IPS DF 6.9 (cell line): ENCODE measurements around the gene PODXL2.

Experiments used
- DNase-seq: peaks from one replicate; pipeline ENCODE4 v3.0.0-alpha.2; 2013; ENCODE audit warnings: low read depth, low spot score
- H3K27ac ChIP-seq: one replicate; pipeline ENCODE4 v1.5.1; 2013; ENCODE audit warnings: low read length, control low read depth
- H3K27me3 ChIP-seq: 2 replicates; pipeline ENCODE4 v1.6.1; 2013; ENCODE audit warnings: mild to moderate bottlenecking, low read length; ENCODE audit not compliant: control insufficient read depth, insufficient read depth
- H3K36me3 ChIP-seq: 2 replicates; pipeline ENCODE4 v1.6.1; 2013; ENCODE audit warnings: low read length; ENCODE audit not compliant: control insufficient read depth, insufficient read depth
- H3K4me1 ChIP-seq: 2 replicates; pipeline ENCODE4 v1.6.1; 2013; ENCODE audit warnings: low read length; ENCODE audit not compliant: control insufficient read depth, insufficient read depth
- H3K4me3 ChIP-seq: 2 replicates; pipeline ENCODE4 v1.5.1; 2013; ENCODE audit warnings: mild to moderate bottlenecking, low read length
- H3K9me3 ChIP-seq: 2 replicates; pipeline ENCODE4 v1.6.1; 2013; ENCODE audit warnings: low read length, inconsistent platforms; ENCODE audit not compliant: control insufficient read depth, insufficient read depth
- WGBS: extraction: QIAGEN DNeasy Blood & Tissue Kit; methylation state at CpG from one replicate; pipeline ENCODE4 v1.1.7; 2013; ENCODE audit warnings: mixed read lengths, missing lambda C conversion rate; ENCODE audit not compliant: insufficient read length, insufficient coverage; 5-methylcytosine and 5-hydroxymethylcytosine counted together

PODXL2 gene

GRCh38 chr3:127630811-127631714, 2.1 kb downstream of the PODXL2 start:
- no CpG with 5 or more reads among the region's 12 CpGs for WGBS
- Histone ChIP-seq H3K27ac (no peak overlapping the region), H3K36me3 (no peaks in the 10 kb centered on the region; the same call in 1 of the 2 replicates), H3K4me3 (no peak overlapping the region), H3K27me3 (peaks cover 10% of the 10 kb centered on the region), H3K9me3 (0 out of 2 replicates have a peak, but pooled peaks cover 1% of the 10 kb centered on the region), H3K4me1 (peaks cover 7% of the 10 kb centered on the region)
- no peak for DNase-seq

- Histone ChIP-seq H3K4me1 (peaks cover 7% of the 10 kb centered on the region), H3K36me3 (no peaks in the 10 kb centered on the region; the same call in 1 of the 2 replicates), H3K4me3 (no peak overlapping the region), H3K9me3 (0 out of 2 replicates have a peak, but pooled peaks cover 1% of the 10 kb centered on the region), H3K27me3 (peaks cover 10% of the 10 kb centered on the region), H3K27ac (no peak overlapping the region)
- no CpG with 5 or more reads among the region's 8 CpGs for WGBS
- DNase-seq: no peak
Measured at GRCh38 chr3:127632035-127632820, 3.2 kb downstream of the PODXL2 start.

- WGBS: no CpG with 5 or more reads among the region's 12 CpGs
- no peak for DNase-seq
- Histone ChIP-seq H3K4me3 (no peak overlapping the region), H3K36me3 (no peaks in the 10 kb centered on the region; the same call in 1 of the 2 replicates), H3K4me1 (peaks cover 4% of the 10 kb centered on the region), H3K9me3 (0 out of 2 replicates have a peak, but pooled peaks cover 1% of the 10 kb centered on the region), H3K27ac (no peak overlapping the region), H3K27me3 (no peaks in the 10 kb centered on the region; the same call in 1 of the 2 replicates)
Measured at GRCh38 chr3:127634653-127635052, 5.7 kb downstream of the PODXL2 start.

- DNase-seq: no peak
- 0 out of 2 replicates have a peak, but pooled peaks cover 1% of the 10 kb centered on the region for H3K9me3 ChIP-seq
- no peaks in the 10 kb centered on the region for H3K36me3 ChIP-seq
- H3K4me3 ChIP-seq: no peak overlapping the region
- no peaks in the 10 kb centered on the region for H3K4me1 ChIP-seq
- WGBS: no CpG with 5 or more reads among the region's 3 CpGs
- H3K27me3 ChIP-seq: no peaks in the 10 kb centered on the region
- H3K27ac ChIP-seq: no peak overlapping the region
Measured at GRCh38 chr3:127637546-127637945, 8.6 kb downstream of the PODXL2 start.

- H3K36me3 ChIP-seq: no peaks in the 10 kb centered on the region
- no peak for DNase-seq
- H3K27me3 ChIP-seq: no peaks in the 10 kb centered on the region
- H3K4me1 ChIP-seq: no peaks in the 10 kb centered on the region
- no peak overlapping the region for H3K4me3 ChIP-seq
- no peak overlapping the region for H3K27ac ChIP-seq
- H3K9me3 ChIP-seq: 0 out of 2 replicates have a peak, but pooled peaks cover 1% of the 10 kb centered on the region
Measured at GRCh38 chr3:127637971-127638370, 9.0 kb downstream of the PODXL2 start.

- no peak overlapping the region for H3K27ac ChIP-seq
Measured at GRCh38 chr3:127639173-127640041, 10.4 kb downstream of the PODXL2 start.

GRCh38 chr3:127640042-127640355, 11.0 kb downstream of the PODXL2 start:
- Histone ChIP-seq H3K4me3 (no peak overlapping the region), H3K27ac (no peak overlapping the region), H3K36me3 (no peaks in the 10 kb centered on the region), H3K27me3 (no peaks in the 10 kb centered on the region), H3K9me3 (0 out of 2 replicates have a peak, but pooled peaks cover 1% of the 10 kb centered on the region), H3K4me1 (peaks cover 2% of the 10 kb centered on the region)
- WGBS: no CpG with 5 or more reads among the region's 3 CpGs
- DNase-seq: no peak

More at GRCh38 chr3:127639173-127640041, 10.4 kb downstream of the PODXL2 start:
- Histone ChIP-seq H3K4me3 (no peak overlapping the region), H3K9me3 (0 out of 2 replicates have a peak, but pooled peaks cover 1% of the 10 kb centered on the region), H3K36me3 (no peaks in the 10 kb centered on the region), H3K4me1 (no peaks in the 10 kb centered on the region), H3K27me3 (no peaks in the 10 kb centered on the region)
- DNase-seq: no peak
- WGBS: no CpG with 5 or more reads among the region's 5 CpGs

GRCh38 chr3:127644641-127645370, 15.8 kb downstream of the PODXL2 start:
- H3K4me1 ChIP-seq: peaks cover 2% of the 10 kb centered on the region
- no peak overlapping the region for H3K27ac ChIP-seq
- no peak for DNase-seq
- no peaks in the 10 kb centered on the region for H3K27me3 ChIP-seq
- WGBS: no CpG with 5 or more reads among the region's 5 CpGs
- no peaks in the 10 kb centered on the region for H3K36me3 ChIP-seq
- no peaks in the 10 kb centered on the region for H3K9me3 ChIP-seq
- no peak overlapping the region for H3K4me3 ChIP-seq

- no peak overlapping the region for H3K4me3 ChIP-seq
- H3K9me3 ChIP-seq: no peaks in the 10 kb centered on the region
- DNase-seq: no peak
- no peaks in the 10 kb centered on the region for H3K27me3 ChIP-seq
- peaks cover 2% of the 10 kb centered on the region for H3K4me1 ChIP-seq
- WGBS: no CpG with 5 or more reads among the region's 8 CpGs
- H3K36me3 ChIP-seq: no peaks in the 10 kb centered on the region
- no peak overlapping the region for H3K27ac ChIP-seq
Measured at GRCh38 chr3:127645371-127646015, 16.5 kb downstream of the PODXL2 start.
